GM18858 (cell line): ENCODE data around the gene PARG.
"Not testable (repeated sequence)": the region's sequence is repeated elsewhere in the genome, so short reads cannot be mapped to it uniquely, and the experiment has no call there.

Source experiments
- ATAC-seq: cut with Tn5 transposase; IDR thresholded peaks from one replicate; pipeline ENCODE4 v1.9.1; 2021; ENCODE audit not compliant: unreplicated experiment

Gene PARG

GRCh38 chr10:49941447-49942338 is at the start of gene PARG, which contains the start of gene TIMM23B:
PARG (minus strand) TSS chr10:49942027; CDS start chr10:49941725, 302 bp downstream.
TIMM23B (plus strand) TSS chr10:49942053; CDS start chr10:49942195, 142 bp downstream.
- peak; percentile 48 for ATAC-seq

GRCh38 chr10:49988376-49988775 is 46.5 kb upstream of the PARG start, which contains the start of gene AGAP6:
AGAP6 (plus strand) TSS chr10:49988406; CDS start chr10:49988716, 310 bp downstream.
- not testable (repeated sequence) for ATAC-seq

- ATAC-seq = not testable (repeated sequence)
Measured at GRCh38 chr10:49987207-49987606, 45.4 kb upstream of the PARG start.

DNA sequence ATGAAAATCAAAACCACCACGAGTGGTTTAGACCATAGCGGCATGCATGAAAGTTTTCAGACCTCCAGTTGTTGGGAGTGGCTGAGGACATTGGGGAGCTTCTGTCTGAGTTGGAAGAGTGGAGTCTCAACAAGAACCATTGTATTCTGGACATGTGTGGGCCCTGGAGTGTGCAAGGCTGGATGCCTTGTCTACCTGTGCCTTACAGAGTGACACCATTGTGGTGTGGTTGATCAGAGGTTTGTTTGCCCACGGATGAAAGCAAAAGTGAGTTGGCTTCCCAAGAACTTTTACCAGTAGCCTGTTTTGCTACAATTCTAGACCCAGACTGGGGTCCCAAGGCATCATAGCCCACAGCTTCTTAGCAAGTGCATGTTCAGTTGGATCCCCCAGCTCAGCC is 35.9 kb upstream of the PARG start:
- not testable (repeated sequence) for ATAC-seq

GRCh38 chr10:49972094-49972493 is 30.3 kb upstream of the PARG start:
- ATAC-seq = not testable (repeated sequence)

- not testable (repeated sequence) for ATAC-seq
Measured at GRCh38 chr10:49971466-49971865, 29.6 kb upstream of the PARG start.

DNA sequence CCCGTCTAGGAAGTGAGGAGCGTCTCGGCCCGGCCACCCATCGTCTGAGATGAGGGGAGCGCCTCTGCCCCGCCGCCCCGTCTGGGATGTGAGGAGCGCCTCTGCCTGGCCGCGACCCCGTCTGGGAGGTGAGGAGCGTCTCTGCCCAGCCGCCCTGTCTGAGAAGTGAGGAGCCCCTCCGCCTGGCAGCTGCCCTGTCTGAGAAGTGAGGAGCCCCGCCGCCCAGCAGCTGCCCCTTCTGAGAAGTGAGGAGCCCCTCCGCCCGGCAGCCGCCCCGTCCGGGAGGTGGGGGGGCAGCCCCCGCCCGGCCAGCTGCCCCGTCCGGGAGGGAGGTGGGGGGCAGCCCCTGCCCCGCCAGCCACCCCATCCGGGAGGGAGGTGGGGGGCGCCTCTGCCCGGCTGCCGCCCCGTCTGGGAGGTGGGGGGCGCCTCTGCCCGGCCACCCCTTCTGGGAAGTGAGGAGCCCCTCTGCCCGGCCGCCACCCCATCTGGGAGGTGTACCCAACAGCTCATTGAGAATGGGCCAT is 28.6 kb upstream of the PARG start:
- ATAC-seq = not testable (repeated sequence)

DNA sequence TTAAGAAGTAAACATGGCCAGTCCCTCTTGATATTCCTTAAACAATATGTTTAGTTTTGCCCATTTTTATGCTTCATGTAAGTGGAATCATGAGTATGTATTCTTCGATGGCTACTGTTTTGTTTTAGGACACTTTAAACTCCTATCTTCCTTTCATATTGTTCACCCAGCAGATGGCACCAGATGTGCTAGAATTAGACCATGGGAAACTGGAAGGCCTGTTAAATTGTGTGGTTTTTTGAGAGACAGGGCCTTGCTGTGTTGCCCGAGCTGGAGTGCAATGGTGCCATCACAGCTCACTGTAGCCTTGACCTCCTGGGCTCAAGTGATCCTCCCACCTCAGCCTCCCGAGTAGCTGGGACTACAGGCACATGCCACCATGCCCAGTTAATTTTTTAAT is 11.3 kb upstream of the PARG start:
- ATAC-seq = not testable (repeated sequence)

DNA sequence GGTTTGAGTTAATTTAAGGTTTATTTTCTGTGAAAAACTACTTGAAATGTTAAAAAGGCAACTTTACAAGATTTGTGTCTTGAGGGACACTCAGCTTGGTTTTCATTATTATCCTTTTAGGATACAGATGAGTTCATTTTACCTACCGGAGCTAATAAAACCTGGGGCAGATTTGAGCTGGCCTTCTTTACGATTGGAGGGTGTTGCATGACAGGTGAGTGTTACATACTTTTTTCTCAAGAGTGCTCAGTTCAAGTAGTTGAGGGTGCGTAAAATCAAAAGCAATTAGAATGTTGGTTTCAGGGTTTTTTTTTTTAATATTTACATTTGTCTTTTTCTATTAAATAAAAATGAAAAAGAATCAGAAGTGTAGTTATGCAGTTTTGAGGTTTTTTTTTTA is 10.2 kb upstream of the PARG start:
- not testable (repeated sequence) for ATAC-seq

DNA sequence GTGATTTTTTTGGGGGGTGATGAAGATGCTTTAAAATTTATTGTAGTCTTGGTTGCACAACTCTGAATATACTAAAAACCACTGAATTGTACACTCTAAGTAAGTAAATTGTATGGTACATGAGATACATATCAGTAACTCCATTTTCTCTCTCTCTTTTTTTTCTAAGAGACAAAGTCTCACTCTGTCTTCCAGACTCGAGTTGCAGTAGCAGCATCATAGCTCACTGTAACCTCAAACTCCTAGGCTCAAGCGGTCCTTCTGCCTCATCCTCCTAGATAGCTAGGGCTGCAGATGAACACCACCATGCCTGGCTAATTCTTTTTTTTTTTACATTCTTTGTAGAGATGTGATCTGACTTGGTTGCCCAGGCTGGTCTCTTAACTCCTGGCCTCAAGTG is 6.9 kb upstream of the PARG start:
- ATAC-seq = not testable (repeated sequence)

GRCh38 chr10:49948142-49948541 is 6.3 kb upstream of the PARG start:
- peak; percentile 85 for ATAC-seq

DNA sequence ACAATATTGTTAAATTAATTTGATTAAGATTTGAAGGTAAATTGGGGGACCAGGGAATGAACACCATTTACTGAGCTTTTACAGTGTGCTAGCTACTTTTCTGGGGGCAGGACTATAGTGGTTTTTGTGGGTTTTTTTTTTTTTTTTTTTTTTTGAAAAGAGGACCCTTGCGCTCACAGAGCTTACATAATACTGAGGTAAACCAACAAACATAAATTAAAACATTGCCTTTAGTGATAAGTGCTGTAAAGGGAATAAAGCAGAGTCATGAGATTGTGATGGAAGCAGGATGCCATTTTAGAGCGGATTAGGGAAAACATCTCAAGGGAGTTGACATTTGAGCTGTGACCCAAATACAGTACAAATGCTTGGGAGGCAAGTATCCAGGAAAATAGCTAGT is 1.8 kb upstream of the PARG start:
- not testable (repeated sequence) for ATAC-seq

- ATAC-seq = not testable (repeated sequence)
Measured at GRCh38 chr10:49942339-49942705, 495 bp upstream of the PARG start.

DNA sequence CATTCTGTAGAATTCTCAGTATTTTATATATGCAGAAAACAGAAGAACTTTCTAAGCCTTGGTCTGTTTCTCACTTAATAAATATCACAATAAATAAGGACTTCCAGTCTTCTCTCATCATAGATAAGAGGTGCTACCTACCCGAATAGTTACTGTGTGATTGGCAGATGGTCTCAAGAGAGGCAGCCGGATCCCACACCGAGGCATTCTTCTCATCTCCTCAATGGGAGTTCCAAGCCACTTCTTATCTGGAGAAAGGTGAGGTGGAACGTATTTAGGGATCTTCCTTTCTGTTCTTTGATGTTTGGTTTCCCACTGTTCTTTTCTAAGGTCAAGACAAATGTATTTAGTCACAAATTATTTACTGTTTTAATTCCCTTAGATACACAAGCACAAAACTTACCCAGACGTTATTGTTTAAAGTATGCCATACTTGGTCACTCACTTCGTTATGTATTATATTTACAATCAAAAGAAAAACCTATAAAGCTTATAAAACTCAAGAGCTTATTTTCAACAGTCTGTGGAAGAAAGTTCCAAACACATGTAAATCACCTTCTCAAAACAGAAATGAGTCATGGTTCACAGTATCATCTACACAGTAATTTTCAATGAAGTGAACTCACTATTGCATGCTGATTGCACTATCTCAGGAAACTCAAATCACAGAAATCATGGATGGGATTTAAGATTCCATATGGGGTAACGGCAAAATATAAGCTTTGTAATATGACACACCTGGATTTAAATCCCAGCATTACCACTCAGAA is 9.7 kb downstream of the PARG start:
- ATAC-seq = not testable (repeated sequence)

- not testable (repeated sequence) for ATAC-seq
Measured at GRCh38 chr10:49931276-49931675, 10.6 kb downstream of the PARG start.

- ATAC-seq = not testable (repeated sequence)
Measured at GRCh38 chr10:49923572-49923971, 18.3 kb downstream of the PARG start.

DNA sequence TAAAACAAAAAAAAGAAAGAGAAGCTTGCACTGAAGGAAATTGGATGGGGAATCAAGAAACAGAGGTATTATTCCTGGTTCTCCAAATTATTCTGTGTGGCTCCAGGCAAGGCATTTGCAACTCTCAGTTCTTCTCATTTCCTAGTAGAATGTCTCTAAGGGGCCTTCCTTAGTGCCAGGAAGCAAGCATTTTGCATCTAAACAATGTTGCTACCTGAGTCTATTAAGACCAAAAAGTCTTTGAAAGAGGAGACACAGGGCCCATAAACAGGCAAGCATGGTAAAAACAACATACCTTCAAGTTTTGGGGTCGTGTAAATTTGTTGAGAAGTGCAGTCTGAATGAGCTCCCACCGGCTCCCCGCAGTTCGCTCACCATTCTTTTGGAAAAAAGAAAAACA is 19.8 kb downstream of the PARG start:
- not testable (repeated sequence) for ATAC-seq

GRCh38 chr10:49917927-49918326 is 23.9 kb downstream of the PARG start:
- not testable (repeated sequence) for ATAC-seq

- ATAC-seq = not testable (repeated sequence)
Measured at GRCh38 chr10:49916451-49916850, 25.4 kb downstream of the PARG start.

- not testable (repeated sequence) for ATAC-seq
Measured at GRCh38 chr10:49910295-49910694, 31.5 kb downstream of the PARG start.
